Measurements from ENCODE around the gene KDR. TPM values are rescaled to one million over a fixed set of nuclear protein-coding genes. Genes with fewer than 3 reads are reported as not detected.

Gene KDR
- total and polyA plus RNA-seq, 5 donors from 2014 or later, result not detected

DNA sequence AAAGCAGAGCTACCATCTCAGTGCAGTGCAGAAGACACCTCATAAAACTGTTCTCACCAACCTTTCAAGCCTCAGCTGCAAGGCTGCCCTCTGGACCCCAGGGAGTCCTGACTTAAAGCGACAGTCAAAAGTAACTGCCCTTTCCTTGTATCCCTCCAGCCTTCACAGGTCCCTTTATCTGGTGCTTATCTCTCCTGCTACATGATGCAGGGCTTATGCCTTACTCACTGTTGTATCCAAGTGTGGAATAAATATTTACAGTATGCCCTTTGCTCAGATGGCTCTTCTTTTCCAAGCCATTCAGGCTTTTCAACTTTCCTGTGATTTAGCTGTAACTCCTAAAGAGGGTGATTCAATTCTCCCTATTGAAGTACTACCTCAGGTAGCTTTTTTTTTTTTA lies 92.6 kb downstream of the KDR start:
- Mint-ChIP-seq H3K4me1 (no peaks in the 10 kb centered on the region), H3K36me3 (no peaks in the 10 kb centered on the region), H3K4me3 (no peak overlapping the region), H3K27ac (no peak overlapping the region), H3K27me3 (no peaks in the 10 kb centered on the region), H3K9me3 (peaks cover 0 to 2% (median 0%) of the 10 kb centered on the region in 7 donors)
- Histone ChIP-seq H3K27ac (ENCODE audit: insufficient read depth, low read length, poor library complexity, severe bottlenecking) (no peak overlapping the region), H3K36me3 (ENCODE audit: control insufficient read depth, insufficient read depth, low read length) (no peaks in the 10 kb centered on the region), H3K4me1 (ENCODE audit: control insufficient read depth, insufficient read depth, low read length, poor library complexity, severe bottlenecking) (no peaks in the 10 kb centered on the region), H3K9me3 (ENCODE audit: control insufficient read depth in 2 of 2, low read length in 2 of 2) (no peaks in the 10 kb centered on the region), H3K4me3 (ENCODE audit: low read depth, low read length) (no peak overlapping the region), H3K27me3 (ENCODE audit: control insufficient read depth, insufficient read depth, low read length) (no peaks in the 10 kb centered on the region)
- DNase-seq, result no peak
- ATAC-seq (ENCODE audit: low read depth in 2 of 2), result no peak

DNA sequence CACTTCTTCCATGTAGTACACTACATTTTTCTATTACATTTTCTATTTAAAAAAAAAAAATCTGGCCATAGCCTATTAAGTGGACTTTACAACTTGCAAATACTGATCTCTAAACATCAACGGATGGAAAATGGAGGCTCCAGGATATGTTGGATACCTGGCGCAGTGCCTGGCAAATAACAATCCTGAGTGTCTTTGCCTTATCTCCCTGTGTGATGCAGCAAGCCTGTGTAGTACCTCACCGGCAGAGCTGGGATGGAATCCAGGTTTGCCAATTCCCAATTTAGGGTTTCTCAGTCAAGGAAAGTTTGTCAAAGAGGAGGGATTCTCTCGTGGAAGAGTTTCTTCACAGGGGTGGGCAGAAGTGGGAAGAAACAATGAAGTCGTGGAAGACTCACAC lies 93.2 kb downstream of the KDR start:
- Mint-ChIP-seq H3K27ac (no peak overlapping the region), H3K9me3 (peaks cover 0 to 2% (median 0%) of the 10 kb centered on the region in 7 donors), H3K27me3 (no peaks in the 10 kb centered on the region), H3K4me1 (no peaks in the 10 kb centered on the region), H3K36me3 (no peaks in the 10 kb centered on the region), H3K4me3 (no peak overlapping the region)
- ATAC-seq (ENCODE audit: low read depth in 2 of 2), result no peak
- H3K4me3 ChIP-seq (ENCODE audit: low read depth, low read length), result no peak overlapping the region
- DNase-seq, result no peak
- no peaks in the 10 kb centered on the region for H3K4me1 ChIP-seq (ENCODE audit: control insufficient read depth, insufficient read depth, low read length, poor library complexity, severe bottlenecking)
- no peak overlapping the region for H3K27ac ChIP-seq (ENCODE audit: insufficient read depth, low read length, poor library complexity, severe bottlenecking)
- no peaks in the 10 kb centered on the region for H3K27me3 ChIP-seq (ENCODE audit: control insufficient read depth, insufficient read depth, low read length)
- no peaks in the 10 kb centered on the region for H3K36me3 ChIP-seq (ENCODE audit: control insufficient read depth, insufficient read depth, low read length)
- H3K9me3 ChIP-seq (ENCODE audit: control insufficient read depth in 2 of 2, low read length in 2 of 2), result no peaks in the 10 kb centered on the region

DNA sequence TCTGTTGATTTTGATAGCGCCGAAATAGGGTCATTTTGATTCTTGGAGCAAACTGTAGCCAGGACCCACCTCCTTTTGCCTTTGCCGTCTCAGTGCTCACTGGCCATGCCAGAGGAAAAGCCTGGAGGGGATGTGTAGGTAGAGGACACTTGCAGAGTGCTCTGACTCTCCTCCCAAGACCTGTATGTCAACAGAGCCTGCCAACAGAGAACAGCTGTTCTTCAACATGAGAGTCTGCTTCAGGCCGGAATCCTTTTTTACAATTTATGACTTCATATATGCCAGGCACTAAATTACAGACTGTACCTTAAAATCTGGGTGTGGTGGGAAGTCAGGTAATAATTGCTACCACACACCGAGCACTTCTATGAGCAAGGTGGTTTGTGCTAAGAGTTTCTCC lies 94.2 kb downstream of the KDR start:
- Histone ChIP-seq H3K9me3 (ENCODE audit: control insufficient read depth in 2 of 2, low read length in 2 of 2) (no peaks in the 10 kb centered on the region), H3K27me3 (ENCODE audit: control insufficient read depth, insufficient read depth, low read length) (no peaks in the 10 kb centered on the region), H3K4me1 (ENCODE audit: control insufficient read depth, insufficient read depth, low read length, poor library complexity, severe bottlenecking) (no peaks in the 10 kb centered on the region), H3K36me3 (ENCODE audit: control insufficient read depth, insufficient read depth, low read length) (no peaks in the 10 kb centered on the region), H3K4me3 (ENCODE audit: low read depth, low read length) (no peak overlapping the region), H3K27ac (ENCODE audit: insufficient read depth, low read length, poor library complexity, severe bottlenecking) (no peak overlapping the region)
- no peak overlapping the region for H3K27ac Mint-ChIP-seq
- no peak overlapping the region for H3K4me3 Mint-ChIP-seq
- no peaks in the 10 kb centered on the region for H3K4me1 Mint-ChIP-seq
- H3K27me3 Mint-ChIP-seq, result no peaks in the 10 kb centered on the region
- ATAC-seq (ENCODE audit: low read depth in 2 of 2) (no peak), DNase-seq (no peak)
- H3K9me3 Mint-ChIP-seq, result peaks cover 0 to 2% (median 0%) of the 10 kb centered on the region in 7 donors
- H3K36me3 Mint-ChIP-seq, result no peaks in the 10 kb centered on the region

DNA sequence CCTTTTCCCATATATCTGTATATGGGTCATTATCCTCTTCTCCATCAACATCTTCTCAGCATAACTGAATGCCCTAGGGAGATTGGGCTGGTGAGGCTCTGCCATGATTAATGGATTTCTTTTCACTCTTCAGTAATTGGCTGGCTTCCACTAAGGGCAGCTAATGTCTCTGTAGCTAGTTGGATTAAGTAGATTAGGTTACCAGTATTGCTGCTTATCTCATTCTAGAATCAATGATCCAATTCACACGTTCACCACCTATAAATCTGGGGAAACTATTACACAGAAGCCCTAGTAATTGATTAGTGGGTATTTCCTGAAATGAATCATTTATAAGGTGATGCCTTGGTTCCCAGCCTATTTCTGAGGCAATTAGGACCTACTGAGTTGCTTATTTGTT lies 94.8 kb downstream of the KDR start:
- DNase-seq (no peak), ATAC-seq (ENCODE audit: low read depth in 2 of 2) (no peak)
- H3K4me3 ChIP-seq (ENCODE audit: low read depth, low read length), result no peak overlapping the region
- H3K27me3 ChIP-seq (ENCODE audit: control insufficient read depth, insufficient read depth, low read length), result no peaks in the 10 kb centered on the region
- peaks cover 0 to 2% (median 0%) of the 10 kb centered on the region in 7 donors for H3K9me3 Mint-ChIP-seq
- H3K4me1 Mint-ChIP-seq, result no peaks in the 10 kb centered on the region
- no peaks in the 10 kb centered on the region for H3K4me1 ChIP-seq (ENCODE audit: control insufficient read depth, insufficient read depth, low read length, poor library complexity, severe bottlenecking)
- H3K27ac Mint-ChIP-seq, result no peak overlapping the region
- no peaks in the 10 kb centered on the region for H3K9me3 ChIP-seq (ENCODE audit: control insufficient read depth in 2 of 2, low read length in 2 of 2)
- H3K27me3 Mint-ChIP-seq, result no peaks in the 10 kb centered on the region
- no peak overlapping the region for H3K4me3 Mint-ChIP-seq
- no peak overlapping the region for H3K27ac ChIP-seq (ENCODE audit: insufficient read depth, low read length, poor library complexity, severe bottlenecking)
- H3K36me3 ChIP-seq (ENCODE audit: control insufficient read depth, insufficient read depth, low read length), result no peaks in the 10 kb centered on the region
- no peaks in the 10 kb centered on the region for H3K36me3 Mint-ChIP-seq

DNA sequence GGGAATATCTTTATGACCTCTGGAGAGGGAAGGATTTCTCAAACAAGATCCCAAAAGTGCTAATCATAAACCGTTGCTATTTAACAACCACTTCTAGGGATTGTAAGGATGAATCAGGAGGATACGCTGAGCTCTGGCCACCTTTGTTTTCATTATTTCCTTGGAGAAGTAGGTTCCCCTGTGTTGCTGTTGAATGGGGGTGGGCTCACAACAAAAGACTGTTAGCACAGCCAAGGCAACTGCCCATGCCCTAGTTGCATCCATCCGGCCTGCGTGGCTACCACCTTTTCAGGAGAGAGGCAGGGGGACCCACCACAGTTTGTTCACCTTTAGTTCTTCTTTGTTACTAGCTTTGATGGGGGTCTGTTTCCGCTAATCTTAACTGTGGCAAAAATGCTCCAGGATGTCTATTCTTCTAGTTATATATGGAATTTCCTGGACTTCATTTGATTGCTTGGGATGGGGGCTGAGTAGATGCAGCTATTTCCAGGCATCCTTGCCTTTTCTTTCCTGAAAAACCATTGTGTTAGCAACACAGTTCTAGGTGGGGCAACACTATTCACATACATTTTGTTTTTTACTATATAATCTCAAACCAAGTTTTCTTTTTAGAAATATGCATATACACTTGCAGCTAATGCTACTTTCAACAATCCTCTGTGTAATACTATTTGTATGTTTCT lies 95.4 kb downstream of the KDR start:
- Mint-ChIP-seq H3K27me3 (no peaks in the 10 kb centered on the region), H3K9me3 (peaks cover 0 to 2% (median 0%) of the 10 kb centered on the region in 7 donors), H3K27ac (no peak overlapping the region), H3K4me1 (no peaks in the 10 kb centered on the region), H3K36me3 (no peaks in the 10 kb centered on the region), H3K4me3 (no peak overlapping the region)
- Histone ChIP-seq H3K9me3 (ENCODE audit: control insufficient read depth in 2 of 2, low read length in 2 of 2) (no peaks in the 10 kb centered on the region), H3K4me1 (ENCODE audit: control insufficient read depth, insufficient read depth, low read length, poor library complexity, severe bottlenecking) (no peaks in the 10 kb centered on the region), H3K4me3 (ENCODE audit: low read depth, low read length) (no peak overlapping the region), H3K27me3 (ENCODE audit: control insufficient read depth, insufficient read depth, low read length) (no peaks in the 10 kb centered on the region), H3K27ac (ENCODE audit: insufficient read depth, low read length, poor library complexity, severe bottlenecking) (no peak overlapping the region), H3K36me3 (ENCODE audit: control insufficient read depth, insufficient read depth, low read length) (no peaks in the 10 kb centered on the region)
- no peak for ATAC-seq (ENCODE audit: low read depth in 2 of 2)
- DNase-seq, result no peak

DNA sequence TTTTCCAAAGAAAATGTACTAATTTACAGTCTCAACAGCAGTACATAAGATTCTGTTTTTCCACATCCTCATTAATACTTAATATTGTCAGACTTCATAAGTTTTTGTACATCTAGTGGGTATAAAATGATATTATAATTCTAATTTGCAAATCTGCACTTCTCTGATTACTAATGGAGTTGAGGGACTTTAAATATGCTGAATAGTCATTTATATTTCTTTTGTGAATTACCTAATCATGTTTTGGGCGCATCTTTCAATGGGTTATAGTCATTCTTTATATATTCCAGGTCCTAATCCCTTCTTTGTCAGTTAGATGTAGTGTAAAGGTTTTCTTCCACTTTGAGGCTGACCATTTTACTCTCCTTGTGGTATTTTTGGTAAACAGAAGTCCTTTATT lies 96.1 kb downstream of the KDR start:
- no peaks in the 10 kb centered on the region for H3K9me3 ChIP-seq (ENCODE audit: control insufficient read depth in 2 of 2, low read length in 2 of 2)
- H3K27me3 Mint-ChIP-seq, result no peaks in the 10 kb centered on the region

More for the DNA sequence above, 96.1 kb downstream of the KDR start:
- Mint-ChIP-seq H3K27ac (no peak overlapping the region), H3K4me1 (no peaks in the 10 kb centered on the region), H3K4me3 (no peak overlapping the region), H3K9me3 (peaks cover 0 to 2% (median 0%) of the 10 kb centered on the region in 7 donors), H3K36me3 (no peaks in the 10 kb centered on the region)
- Histone ChIP-seq H3K27me3 (ENCODE audit: control insufficient read depth, insufficient read depth, low read length) (no peaks in the 10 kb centered on the region), H3K4me1 (ENCODE audit: control insufficient read depth, insufficient read depth, low read length, poor library complexity, severe bottlenecking) (no peaks in the 10 kb centered on the region), H3K4me3 (ENCODE audit: low read depth, low read length) (no peak overlapping the region), H3K36me3 (ENCODE audit: control insufficient read depth, insufficient read depth, low read length) (no peaks in the 10 kb centered on the region), H3K27ac (ENCODE audit: insufficient read depth, low read length, poor library complexity, severe bottlenecking) (no peak overlapping the region)
- ATAC-seq (ENCODE audit: low read depth in 2 of 2) (no peak), DNase-seq (no peak)

Other genes with a start within 250 kb of the KDR start
- 3.9 TPM for gene SRD5A3, start 220.6 kb upstream of the KDR start, total RNA-seq
- gene SRD5A3, start 220.6 kb upstream of the KDR start, polyA plus RNA-seq, result 10 to 100 TPM in 1 of 4 donors, 1 to 10 TPM in 3; 7.7 to 18.4 (median 8.7) TPM